HG03575 (cell line): ENCODE results near the gene TP53RK.

Experiments
- ATAC-seq: cut with Tn5 transposase; IDR thresholded peaks from one replicate; pipeline ENCODE4 v1.9.1; 2021; ENCODE audit not compliant: unreplicated experiment, insufficient number of reproducible peaks, low FRiP score; ENCODE audit errors: extremely low read depth

Gene TP53RK

GRCh38 chr20:46646122-46646521 lies 43.1 kb downstream of the TP53RK start:
- ATAC-seq: no peak

- no peak for ATAC-seq
These were observed 44.5 kb downstream of the TP53RK start for GRCh38 chr20:46644733-46645132.

DNA sequence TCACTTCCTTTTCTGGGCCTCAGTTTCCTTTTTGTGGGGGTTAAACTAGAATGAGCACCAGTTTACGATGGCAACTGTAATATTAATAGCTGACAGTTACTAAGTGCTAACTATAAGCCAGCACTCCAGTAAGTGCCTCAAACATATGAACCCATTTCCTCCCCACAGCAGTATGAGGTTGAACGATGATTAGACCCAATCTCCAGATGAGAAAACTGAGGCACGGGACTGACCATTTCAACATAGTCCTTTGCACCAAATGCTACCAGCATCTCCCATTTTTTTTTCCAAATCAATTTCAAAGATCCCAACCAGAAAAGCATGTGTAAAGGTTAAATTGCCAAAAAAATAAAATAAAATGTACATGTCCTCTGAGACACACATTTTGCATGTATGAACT lies 45.1 kb downstream of the TP53RK start:
- ATAC-seq: no peak

DNA sequence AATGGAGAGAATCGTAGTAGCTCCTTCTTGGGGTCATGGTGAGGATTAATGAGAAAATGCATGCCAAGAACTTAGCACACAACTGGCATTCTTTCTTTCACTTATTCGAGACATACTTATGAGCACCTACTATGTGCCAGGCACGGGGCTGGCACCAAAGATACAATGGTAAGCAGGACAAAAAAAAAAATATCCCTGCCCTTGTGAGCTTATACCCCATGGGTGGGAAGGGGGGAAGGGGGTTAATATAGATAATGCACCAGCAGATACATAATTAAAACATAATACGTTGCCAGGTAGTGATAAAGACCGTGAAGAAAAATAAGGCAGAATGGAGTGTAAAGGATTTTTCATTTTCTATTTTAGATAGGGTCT lies 46.3 kb downstream of the TP53RK start:
- ATAC-seq: no peak

- ATAC-seq: no peak
These were observed 46.8 kb downstream of the TP53RK start for GRCh38 chr20:46642265-46642968.

DNA sequence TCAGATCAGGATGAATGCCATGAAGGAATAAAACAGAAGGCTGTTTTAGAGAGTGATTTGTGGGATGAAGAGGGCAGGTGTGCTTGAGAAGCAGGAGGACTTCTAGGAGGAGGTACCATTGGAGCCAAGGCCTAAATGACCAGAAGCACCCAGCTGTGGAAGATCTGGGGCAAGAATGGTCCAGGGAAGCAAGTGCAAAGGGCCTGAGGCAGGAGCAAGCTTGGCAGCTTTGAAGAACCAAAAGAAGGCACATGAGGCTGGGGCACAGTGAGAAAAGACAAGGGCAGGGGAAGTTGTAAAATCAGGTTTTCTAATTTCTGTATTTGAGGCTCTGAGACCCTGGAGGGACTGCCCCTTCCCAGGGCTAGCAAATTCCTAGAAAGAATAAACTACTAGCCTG lies 47.8 kb downstream of the TP53RK start:
- no peak for ATAC-seq

DNA sequence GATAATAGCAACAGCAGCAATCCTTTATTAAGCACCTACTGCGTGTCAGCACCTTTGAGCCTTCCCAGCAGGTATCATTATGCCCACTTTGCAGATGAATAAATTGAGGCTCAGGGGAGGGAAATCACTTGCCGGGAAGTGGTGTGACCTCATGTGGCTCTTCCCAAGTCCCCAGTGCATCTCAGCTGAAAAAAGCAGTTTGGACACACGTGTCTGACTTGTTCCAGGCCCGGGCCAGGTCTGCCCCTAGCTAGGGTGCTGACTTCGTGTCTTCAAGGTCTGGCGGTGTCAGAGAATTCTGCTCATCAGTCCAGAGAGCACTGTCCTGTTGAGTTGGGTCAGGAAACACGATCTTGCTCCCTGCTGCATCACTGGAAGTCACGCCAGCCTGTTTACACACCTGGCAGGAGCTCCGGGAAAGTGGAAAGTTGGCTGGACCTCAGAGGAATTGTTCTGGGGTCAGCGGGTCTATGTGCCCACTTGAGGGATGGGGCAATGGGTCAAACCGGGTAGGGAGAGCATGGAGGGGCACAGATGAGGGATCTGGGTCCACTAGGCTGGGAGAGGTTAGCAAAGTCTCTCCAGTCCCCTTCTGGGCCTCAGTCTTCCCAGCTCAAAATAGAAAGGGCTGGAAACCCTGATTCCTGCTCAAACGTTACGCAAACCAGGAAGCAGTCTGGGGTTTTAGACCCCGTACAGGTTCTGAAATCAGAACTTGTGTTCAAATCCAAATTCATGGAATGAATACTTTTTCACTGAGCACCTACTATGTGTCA lies 48.5 kb downstream of the TP53RK start:
- no peak for ATAC-seq

GRCh38 chr20:46640044-46640443 lies 49.2 kb downstream of the TP53RK start:
- ATAC-seq: no peak

DNA sequence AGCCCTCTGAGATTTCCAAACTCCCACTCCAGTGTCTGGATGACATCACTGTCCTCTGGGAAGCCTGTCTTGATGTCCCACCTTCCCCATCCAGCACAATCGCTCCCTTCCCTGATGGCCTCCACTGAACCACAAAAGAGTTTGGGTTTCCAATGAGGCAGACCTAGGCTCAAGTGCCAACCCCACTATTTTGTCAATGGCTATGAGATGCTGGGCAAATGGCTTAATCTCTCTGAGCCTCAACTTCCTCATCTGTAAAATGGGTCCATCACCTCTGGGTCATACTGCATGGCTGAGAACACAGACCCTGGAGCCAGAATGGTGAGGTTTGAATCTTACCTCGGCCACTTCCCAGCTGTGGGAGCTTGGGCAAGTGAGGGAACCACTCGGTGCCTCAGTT lies 49.7 kb downstream of the TP53RK start:
- ATAC-seq: no peak

DNA sequence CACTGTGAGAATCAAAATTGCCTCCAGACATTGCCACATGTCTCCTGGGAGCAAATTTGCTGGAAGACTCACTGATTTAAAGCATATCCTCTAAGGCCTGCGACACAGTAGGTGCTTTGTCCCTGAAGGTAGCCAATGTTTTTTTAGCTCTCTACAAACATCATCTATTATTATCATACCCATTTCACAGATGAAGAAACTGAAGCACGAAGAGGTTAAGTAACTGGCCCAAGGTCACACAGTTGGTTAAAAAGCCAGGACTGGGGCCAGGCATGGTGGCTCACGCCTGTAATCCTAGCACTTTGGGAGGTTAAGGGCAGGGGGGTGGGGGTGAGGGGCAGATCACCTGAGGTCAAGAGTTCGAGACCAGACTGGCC lies 50.4 kb downstream of the TP53RK start:
- no peak for ATAC-seq

- ATAC-seq: no peak
These were observed 50.9 kb downstream of the TP53RK start for GRCh38 chr20:46638134-46638897.

DNA sequence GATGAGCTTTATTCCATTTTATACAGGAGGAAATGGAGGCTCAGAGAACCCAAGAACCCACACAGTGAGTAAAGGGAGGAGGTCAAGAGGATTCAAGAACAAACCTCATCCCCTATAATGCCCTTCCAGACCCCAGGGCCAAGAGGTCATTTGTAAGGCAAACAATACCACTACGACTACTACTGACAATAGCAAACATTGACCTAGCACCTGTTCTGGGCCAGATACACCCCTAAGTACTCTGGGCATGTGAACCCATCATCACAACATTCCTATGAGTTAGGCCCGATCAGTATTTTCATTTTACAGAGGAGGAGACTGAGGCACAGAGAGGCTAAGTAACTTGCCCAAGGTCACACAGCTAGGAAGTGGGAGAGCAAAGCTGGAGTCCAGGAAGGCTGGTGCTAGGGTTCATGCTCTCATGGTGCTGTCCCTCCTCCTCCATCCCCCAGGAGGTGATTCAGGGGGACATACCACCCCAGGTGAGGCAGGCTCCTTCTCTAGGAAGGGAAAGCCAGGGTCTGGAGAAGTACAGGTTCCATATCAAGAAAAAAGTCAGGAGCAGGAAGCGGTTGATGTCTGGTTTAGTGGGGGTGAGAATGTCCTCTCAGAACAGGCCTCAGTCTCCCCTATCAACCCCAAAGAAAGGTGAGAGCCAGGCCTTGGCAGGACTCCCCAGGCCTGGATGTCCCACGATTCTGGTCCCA lies 51.7 kb downstream of the TP53RK start:
- no peak for ATAC-seq

GRCh38 chr20:46637020-46637419 lies 52.2 kb downstream of the TP53RK start:
- ATAC-seq: no peak

GRCh38 chr20:46636514-46636913 lies 52.7 kb downstream of the TP53RK start:
- ATAC-seq: no peak

DNA sequence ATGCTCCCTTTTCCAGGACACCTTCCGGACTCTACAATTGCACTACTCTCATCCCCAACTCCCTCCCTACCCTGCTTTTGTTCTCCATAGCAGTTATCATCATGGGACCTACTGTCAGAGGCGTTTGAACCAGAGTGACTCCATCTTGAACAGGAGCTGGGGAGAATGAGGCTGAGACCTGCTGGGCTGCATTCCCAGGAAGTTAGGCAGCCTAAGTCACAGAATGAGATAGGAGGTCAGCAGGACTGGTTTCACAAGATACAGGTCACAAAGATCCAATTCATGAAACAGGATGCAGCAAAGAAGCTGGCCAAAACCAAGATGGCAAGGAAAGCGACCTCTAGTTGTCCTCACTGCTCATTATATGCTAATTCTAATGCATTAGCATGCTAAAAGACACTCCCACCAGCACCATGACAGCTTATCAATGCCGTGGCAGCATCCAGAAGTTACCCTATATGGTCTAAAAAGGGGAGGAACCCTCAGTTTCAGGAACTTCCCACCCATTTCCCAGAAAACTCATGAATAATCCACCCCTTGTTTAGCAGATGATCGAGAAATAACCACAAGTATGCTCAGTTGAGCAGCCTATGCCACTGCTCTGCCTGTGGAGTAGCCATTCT lies 53.6 kb downstream of the TP53RK start:
- no peak for ATAC-seq

DNA sequence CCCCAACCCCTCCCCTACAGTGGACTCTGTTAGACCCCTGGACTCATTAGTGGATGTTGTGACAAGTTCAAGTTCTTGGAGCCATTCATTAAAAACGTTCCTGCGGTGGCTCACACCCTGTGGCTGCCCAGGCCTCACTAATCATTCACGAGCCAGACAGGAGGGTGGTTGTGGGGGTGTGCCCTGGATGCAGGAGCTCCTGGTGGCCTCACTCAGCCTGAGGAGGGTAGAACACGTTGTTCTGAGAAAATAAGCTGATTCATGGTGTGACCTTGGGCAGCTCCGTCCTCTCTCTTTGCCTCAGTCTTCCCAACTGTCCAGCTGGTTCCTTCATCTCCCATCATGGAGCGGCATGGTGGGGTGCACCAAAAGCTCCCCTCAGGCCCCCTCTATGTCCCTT lies 54.7 kb downstream of the TP53RK start:
- ATAC-seq: no peak
